Measurements from ENCODE around the gene CHRNA1. TPM values are rescaled to one million over a fixed set of nuclear protein-coding genes. Genes with fewer than 3 reads are reported as not detected.

CHRNA1 gene
- total RNA-seq, 1 experiment from 2014 or later = not detected

DNA sequence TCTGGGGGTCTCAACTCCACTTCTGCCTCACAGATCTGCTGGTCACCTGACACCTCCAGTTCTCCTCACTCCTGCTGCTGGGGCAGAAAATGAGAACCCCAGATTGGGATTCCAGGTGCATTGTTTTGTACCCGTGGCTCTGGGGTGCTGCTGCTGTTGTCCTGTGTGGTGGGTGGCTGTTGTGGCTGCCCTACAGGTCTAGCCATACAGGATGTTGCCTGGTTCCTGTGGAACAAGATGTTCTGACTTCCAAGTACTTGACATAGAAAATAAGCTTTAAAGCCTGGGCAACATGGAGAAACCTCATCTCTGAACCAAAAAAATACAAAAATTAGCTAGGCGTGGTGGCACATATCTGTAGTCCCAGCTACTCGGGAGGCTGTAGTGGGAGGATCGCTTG, 38.1 kb downstream of the CHRNA1 start:
- H3K9me2 ChIP-seq (ENCODE audit: insufficient read depth) = no peaks in the 10 kb centered on the region
- ATAC-seq (no peak), DNase-seq (ENCODE audit: low read depth, low spot score) (no peak)
- H3K27me3 ChIP-seq (ENCODE audit: insufficient read depth, low read length) = no peaks in the 10 kb centered on the region
- H3K27ac ChIP-seq (ENCODE audit: low read depth, low read length) = no peak overlapping the region
- no peaks in the 10 kb centered on the region for H3K9me3 ChIP-seq (ENCODE audit: control insufficient read depth in 1 of 2, insufficient read depth in 1 of 2, low read depth in 1 of 2, low read length in 2 of 2)
- no peaks in the 10 kb centered on the region for H3K36me3 ChIP-seq (ENCODE audit: control insufficient read depth in 1 of 2, insufficient read depth in 2 of 2, low read length in 2 of 2)
- H3K4me3 ChIP-seq (replicated peaks in 1 of 2; ENCODE audit: low read depth in 1 of 2, low read length in 2 of 2) = no peak overlapping the region
- no peak overlapping the region for H3K4me2 ChIP-seq (ENCODE audit: low read length)
- CTCF ChIA-PET = no interaction called here
- BruUV-seq (replicated peaks) = no TSS peak
- POLR2A ChIA-PET = no interaction called here
- intact Hi-C loops (cut with micrococcal nuclease) = no loop called here
- TF ChIP-seq CEBPB (IDR thresholded peaks at IDR 0.05; ENCODE audit: low read depth) = no peak
- TF ChIP-seq, protein P1, sequence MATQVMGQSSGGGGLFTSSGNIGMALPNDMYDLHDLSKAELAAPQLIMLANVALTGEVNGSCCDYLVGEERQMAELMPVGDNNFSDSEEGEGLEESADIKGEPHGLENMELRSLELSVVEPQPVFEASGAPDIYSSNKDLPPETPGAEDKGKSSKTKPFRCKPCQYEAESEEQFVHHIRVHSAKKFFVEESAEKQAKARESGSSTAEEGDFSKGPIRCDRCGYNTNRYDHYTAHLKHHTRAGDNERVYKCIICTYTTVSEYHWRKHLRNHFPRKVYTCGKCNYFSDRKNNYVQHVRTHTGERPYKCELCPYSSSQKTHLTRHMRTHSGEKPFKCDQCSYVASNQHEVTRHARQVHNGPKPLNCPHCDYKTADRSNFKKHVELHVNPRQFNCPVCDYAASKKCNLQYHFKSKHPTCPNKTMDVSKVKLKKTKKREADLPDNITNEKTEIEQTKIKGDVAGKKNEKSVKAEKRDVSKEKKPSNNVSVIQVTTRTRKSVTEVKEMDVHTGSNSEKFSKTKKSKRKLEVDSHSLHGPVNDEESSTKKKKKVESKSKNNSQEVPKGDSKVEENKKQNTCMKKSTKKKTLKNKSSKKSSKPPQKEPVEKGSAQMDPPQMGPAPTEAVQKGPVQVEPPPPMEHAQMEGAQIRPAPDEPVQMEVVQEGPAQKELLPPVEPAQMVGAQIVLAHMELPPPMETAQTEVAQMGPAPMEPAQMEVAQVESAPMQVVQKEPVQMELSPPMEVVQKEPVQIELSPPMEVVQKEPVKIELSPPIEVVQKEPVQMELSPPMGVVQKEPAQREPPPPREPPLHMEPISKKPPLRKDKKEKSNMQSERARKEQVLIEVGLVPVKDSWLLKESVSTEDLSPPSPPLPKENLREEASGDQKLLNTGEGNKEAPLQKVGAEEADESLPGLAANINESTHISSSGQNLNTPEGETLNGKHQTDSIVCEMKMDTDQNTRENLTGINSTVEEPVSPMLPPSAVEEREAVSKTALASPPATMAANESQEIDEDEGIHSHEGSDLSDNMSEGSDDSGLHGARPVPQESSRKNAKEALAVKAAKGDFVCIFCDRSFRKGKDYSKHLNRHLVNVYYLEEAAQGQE (IDR thresholded peaks at IDR 0.05; ENCODE audit: low read depth) = no peak
- no peak for TF ChIP-seq RAD21 (IDR thresholded peaks at IDR 0.05; ENCODE audit: low read depth)
- TF ChIP-seq YY1 (IDR thresholded peaks at IDR 0.05; ENCODE audit: extremely low read depth, insufficient replicate concordance, low read depth, low read length) = no peak
- TF ChIP-seq, protein P2, sequence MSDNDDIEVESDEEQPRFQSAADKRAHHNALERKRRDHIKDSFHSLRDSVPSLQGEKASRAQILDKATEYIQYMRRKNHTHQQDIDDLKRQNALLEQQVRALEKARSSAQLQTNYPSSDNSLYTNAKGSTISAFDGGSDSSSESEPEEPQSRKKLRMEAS (IDR thresholded peaks at IDR 0.05) = no peak
- TF ChIP-seq JUND (IDR thresholded peaks at IDR 0.05) = no peak
- TF ChIP-seq, protein P3, sequence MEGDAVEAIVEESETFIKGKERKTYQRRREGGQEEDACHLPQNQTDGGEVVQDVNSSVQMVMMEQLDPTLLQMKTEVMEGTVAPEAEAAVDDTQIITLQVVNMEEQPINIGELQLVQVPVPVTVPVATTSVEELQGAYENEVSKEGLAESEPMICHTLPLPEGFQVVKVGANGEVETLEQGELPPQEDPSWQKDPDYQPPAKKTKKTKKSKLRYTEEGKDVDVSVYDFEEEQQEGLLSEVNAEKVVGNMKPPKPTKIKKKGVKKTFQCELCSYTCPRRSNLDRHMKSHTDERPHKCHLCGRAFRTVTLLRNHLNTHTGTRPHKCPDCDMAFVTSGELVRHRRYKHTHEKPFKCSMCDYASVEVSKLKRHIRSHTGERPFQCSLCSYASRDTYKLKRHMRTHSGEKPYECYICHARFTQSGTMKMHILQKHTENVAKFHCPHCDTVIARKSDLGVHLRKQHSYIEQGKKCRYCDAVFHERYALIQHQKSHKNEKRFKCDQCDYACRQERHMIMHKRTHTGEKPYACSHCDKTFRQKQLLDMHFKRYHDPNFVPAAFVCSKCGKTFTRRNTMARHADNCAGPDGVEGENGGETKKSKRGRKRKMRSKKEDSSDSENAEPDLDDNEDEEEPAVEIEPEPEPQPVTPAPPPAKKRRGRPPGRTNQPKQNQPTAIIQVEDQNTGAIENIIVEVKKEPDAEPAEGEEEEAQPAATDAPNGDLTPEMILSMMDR (IDR thresholded peaks at IDR 0.05 in 2 of 3, conservative IDR thresholded peaks at IDR 0.05 in 1 of 3; ENCODE audit: borderline replicate concordance in 1 of 3, insufficient read depth in 1 of 3, low read depth in 2 of 3, low read length in 2 of 3) = no peak
- TF ChIP-seq, protein P4, sequence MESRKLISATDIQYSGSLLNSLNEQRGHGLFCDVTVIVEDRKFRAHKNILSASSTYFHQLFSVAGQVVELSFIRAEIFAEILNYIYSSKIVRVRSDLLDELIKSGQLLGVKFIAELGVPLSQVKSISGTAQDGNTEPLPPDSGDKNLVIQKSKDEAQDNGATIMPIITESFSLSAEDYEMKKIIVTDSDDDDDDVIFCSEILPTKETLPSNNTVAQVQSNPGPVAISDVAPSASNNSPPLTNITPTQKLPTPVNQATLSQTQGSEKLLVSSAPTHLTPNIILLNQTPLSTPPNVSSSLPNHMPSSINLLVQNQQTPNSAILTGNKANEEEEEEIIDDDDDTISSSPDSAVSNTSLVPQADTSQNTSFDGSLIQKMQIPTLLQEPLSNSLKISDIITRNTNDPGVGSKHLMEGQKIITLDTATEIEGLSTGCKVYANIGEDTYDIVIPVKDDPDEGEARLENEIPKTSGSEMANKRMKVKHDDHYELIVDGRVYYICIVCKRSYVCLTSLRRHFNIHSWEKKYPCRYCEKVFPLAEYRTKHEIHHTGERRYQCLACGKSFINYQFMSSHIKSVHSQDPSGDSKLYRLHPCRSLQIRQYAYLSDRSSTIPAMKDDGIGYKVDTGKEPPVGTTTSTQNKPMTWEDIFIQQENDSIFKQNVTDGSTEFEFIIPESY (IDR thresholded peaks at IDR 0.05; ENCODE audit: extremely low read depth, insufficient replicate concordance, low read length) = no peak
- no peak for TF ChIP-seq EZH2phosphoT487 (IDR thresholded peaks at IDR 0.05; ENCODE audit: borderline replicate concordance)
- TF ChIP-seq, protein P5, sequence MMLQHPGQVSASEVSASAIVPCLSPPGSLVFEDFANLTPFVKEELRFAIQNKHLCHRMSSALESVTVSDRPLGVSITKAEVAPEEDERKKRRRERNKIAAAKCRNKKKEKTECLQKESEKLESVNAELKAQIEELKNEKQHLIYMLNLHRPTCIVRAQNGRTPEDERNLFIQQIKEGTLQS (IDR thresholded peaks at IDR 0.05) = no peak
- no peak for TF ChIP-seq EGR1 (IDR thresholded peaks at IDR 0.05; ENCODE audit: low read depth)
- TF ChIP-seq ELF1 (IDR thresholded peaks at IDR 0.05; ENCODE audit: borderline replicate concordance, low read depth) = no peak
- TF ChIP-seq SIN3A (IDR thresholded peaks at IDR 0.05; ENCODE audit: low read depth) = no peak
- no peak overlapping the region for H3K9ac ChIP-seq (ENCODE audit: low read length)
- no peaks in the 10 kb centered on the region for H4K20me1 ChIP-seq (ENCODE audit: insufficient read depth)
- RAD21 ChIA-PET (ENCODE audit: low non-redundant PET in 1 of 2, low total read pairs in 2 of 2, uncharacterized antibody in 2 of 2, unreplicated experiment in 2 of 2) = no interaction called here
- no peaks in the 10 kb centered on the region for H3K4me1 ChIP-seq (ENCODE audit: control insufficient read depth in 1 of 2, insufficient read depth in 2 of 2, low read length in 2 of 2)
- H2AFZ ChIP-seq (ENCODE audit: low read depth, low read length, poor library complexity, severe bottlenecking) = no peak overlapping the region
- H3K79me2 ChIP-seq (ENCODE audit: insufficient read depth, low read length) = no peaks in the 10 kb centered on the region
